GM21737 (cell line): ENCODE data around the gene PRKCE.

Source experiments
- ATAC-seq: cut with Tn5 transposase; IDR thresholded peaks from one replicate; pipeline ENCODE4 v1.9.1; 2021; ENCODE audit warnings: mild to moderate bottlenecking, moderate library complexity; ENCODE audit not compliant: unreplicated experiment

The PRKCE gene

DNA sequence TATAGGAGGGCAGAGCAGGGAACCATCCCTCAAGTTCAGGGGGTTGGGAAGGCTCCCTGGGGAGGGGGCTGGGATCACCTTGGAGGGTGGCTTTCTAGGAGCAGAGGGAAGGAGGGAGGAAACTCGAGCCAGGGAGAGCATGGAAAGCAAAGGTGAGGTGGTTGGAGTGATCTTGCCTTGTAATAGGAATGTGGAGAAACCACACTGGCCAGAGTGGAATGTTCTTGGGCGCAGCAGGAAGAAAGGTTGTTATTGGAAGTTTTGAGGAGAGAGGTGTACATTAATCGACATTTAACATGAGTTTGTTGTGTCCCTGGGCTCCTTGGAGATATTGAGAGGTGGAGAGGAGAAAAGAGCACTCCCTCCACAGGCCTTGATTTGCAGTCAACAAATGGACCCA lies 272.2 kb downstream of the PRKCE start:
- no peak for ATAC-seq

DNA sequence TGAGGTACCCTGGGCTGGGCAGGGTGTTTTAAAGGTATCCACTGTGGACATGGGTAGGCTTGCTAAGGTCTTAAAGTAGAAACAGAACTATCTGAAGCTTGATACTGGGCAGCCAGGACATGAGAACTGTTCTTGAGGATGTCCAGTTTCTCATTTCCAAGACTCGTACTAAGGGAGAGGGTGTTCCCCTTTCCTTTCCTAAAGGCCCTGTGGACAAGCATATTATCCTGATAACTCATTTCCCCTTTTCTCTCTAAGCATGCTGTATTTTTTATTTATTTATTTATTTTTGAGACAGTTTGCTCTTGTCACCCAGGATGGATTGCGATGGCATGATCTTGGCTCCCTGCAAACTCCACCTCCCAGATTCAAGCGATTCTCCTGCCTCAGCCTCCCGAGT lies 273.6 kb downstream of the PRKCE start:
- ATAC-seq = no peak

DNA sequence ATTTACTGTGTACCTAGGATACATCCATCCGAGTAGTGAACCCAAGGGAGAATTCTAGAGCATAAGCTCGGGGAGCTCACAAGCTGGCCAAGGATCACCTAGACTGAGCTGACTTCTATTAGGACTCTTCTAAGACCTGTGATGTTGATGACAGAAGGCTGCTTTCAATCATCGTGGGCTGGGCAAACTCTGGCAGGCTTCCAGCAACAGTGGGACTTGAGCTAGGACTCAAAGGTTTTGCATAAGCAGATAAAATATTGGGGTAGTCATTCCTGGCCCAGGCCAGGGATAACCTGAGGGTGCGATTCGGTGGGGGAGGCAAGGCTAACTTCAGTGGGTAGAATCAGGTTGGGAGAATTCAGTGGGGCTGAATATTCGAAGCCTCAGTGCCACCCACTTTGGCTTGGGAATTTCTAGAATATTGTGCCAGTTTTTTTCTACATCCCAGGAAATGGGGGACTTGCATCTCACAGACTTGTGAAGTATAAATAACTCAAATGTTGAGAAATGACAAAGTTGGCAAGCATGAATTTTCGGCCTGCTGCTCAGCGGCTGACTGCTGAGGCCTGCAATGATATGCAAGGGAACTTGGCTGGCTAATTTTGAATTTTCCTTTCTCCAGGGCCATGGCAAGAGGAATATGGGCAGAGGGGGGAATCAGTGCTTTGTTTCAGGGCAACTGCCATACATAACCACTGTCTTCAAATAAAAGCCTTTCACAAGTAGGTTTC lies 274.3 kb downstream of the PRKCE start:
- ATAC-seq = no peak

DNA sequence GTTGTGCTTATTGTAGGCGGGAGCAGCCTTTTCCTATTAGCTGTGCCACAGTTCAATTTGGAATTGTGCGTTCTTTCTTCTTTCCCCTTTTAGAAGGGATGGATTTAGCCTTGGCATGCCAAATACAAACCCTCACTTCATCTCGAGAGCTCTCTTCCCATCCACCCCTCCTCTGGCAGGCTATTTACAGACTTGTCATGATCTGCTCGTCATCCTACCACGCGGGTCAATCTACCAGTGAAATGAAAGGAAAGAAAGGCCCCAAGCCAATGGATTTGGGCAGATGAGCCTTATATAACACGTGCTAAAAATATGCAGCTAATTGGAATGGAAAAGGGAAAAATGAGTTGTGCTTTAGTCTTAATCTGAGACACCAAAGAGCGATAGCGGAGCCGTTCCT lies 277.5 kb downstream of the PRKCE start:
- ATAC-seq = no peak

DNA sequence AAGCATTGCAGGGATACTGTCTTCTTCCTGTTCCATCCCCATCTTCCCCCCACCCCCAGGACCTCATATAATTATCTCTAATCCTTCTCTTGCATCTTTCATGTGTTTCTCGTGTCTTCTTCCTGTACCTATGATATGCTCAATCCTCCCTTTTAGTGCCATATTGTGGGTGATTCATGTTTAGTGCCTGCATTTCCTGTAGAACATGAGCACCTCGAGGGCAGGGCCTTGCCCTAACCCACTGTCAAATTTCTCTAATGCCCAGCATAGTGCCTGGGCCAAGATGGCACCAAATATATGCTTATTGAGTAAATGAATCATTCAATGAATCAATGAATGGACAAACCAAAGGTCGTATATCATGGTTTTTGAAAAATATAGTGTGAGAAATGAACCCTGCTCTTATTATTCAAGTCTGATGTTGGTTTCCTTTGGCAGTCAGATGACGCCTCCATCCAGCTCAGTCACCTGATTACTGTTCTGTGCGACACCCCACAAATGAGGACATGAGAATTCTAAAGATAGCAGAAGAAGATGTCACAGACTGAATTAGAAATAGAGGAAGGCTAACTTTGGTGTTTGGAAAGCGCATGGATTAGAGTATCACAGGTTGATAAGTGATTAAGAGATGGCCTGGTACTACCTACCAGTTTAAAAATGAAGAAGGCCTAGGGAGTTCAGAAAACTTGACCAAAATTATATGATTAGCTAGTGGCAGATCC lies 278.4 kb downstream of the PRKCE start:
- no peak for ATAC-seq

DNA sequence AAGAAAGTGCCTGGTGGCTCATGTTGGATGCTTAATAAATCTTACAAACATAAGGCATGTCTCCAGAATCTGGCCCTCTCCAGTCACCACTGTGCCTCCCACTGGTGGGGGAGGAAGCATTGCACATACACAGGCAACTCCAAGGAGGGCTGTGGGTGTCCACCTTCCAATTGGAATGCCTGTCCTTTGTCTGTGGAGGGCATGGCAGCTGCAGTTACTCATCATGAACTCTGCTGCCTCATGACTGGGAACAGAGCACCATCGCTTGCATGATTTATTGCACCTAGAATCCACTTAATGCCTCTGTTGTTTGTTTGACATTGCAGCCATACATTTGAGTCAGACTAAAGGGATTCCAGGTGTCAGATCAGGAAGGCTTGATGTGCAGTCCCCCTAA lies 278.9 kb downstream of the PRKCE start:
- ATAC-seq = no peak

DNA sequence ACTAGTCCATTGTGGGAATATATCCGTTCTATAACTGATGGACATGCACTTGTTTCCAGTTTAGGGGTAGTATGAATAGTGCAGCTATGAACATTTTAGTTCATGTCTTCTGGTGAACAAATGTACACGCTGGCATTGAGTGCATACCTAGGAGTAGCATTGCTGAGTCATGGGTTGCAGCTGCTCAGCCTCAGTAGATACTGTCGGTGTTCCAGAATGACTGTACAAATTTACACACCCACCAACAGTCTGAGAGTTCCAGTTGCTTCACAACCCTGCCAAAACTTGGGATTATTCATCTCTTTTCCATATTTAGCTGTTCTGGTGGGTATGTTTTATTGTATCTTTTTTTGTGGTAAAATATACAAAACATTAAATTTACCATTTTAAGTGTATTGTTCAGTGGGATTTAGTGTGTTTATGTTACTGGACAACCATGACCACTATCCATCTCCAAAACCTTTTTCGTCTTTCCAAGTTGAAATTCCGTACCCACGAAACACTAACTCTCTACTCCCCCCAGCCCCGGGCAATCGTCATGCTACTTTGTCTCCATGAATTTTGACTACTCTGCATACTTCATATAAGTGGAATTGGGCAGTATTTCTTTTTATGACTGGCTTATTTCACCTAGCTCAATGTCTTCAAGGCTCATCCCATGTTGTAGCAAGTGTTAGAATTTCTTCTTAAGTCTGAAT lies 281.0 kb downstream of the PRKCE start:
- ATAC-seq = no peak

DNA sequence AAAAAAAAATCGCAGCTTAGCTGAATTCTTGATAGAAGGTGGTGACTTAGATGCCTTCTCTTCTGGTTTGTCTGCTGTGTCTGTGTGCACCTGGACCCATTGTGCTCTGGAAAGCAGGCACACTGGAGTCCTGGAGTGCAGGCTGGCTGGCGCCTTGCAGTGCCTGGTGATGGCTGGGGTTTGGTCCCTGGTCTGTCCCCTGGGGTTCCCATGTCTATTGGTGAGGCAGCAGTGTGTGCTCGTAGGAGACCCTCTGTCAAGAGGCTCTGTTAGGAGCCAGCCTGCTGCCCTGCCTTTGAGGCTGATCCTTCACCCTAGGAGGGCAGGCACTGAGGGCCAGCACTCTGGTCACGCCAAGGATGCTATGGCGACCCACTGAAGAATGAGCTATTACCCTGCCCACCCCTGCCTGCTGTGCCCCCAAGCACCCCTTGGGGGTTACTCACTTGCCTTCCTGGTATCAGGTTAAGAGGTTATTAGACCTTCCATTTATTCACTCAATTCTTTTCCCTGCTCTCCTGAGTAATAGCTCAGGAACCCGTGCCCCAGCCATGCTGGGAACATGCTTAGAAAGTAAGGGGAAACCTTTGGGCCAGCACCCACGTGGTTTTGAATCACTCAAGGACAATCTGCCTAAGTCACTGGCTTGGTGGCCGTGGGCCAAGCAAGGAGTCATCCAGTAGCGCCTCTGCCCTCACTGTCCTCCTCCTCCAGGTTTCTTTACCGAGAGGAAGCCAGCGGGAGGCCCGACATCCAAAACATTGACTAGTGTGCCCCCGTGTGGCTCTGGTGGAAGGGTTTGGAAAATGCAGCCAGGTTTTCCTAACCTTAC lies 284.5 kb downstream of the PRKCE start:
- peak; percentile 64 for ATAC-seq

DNA sequence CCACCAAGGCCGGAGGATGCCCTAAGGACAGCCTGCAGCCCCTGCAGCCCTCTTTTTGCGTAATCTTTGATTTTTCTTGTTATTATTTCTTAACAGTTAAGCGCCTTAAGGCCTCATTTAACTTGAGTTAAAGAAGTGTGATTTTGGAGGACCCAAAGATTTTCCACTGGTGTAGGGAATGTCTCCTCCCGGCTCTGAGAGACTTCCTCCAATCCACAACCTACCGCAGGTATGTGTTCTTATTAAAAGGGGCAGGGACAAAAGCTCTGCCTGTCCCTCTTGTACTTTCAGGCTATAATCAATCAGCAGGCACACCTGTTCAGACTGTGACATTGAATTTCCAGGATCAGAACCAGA lies 285.1 kb downstream of the PRKCE start:
- ATAC-seq = no peak

DNA sequence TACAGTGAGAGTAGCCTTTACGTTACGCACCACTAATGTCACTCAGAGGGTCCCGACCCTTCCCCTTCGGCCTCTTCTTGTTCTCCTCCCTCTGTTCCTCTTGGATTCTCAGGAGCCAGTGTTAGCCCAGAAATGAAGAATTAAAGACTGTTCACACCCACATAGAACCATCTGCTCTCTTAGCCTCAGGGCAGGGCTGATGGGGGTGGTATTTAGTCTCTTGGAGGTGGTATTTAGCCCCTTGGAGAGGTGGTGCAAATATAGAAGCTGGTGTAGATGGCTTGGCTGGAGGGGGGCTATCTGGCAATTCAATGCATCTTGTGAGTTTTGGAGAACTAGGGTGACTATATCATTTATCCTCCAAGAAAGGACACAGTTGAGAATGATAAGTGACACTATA lies 286.5 kb downstream of the PRKCE start:
- ATAC-seq = no peak

DNA sequence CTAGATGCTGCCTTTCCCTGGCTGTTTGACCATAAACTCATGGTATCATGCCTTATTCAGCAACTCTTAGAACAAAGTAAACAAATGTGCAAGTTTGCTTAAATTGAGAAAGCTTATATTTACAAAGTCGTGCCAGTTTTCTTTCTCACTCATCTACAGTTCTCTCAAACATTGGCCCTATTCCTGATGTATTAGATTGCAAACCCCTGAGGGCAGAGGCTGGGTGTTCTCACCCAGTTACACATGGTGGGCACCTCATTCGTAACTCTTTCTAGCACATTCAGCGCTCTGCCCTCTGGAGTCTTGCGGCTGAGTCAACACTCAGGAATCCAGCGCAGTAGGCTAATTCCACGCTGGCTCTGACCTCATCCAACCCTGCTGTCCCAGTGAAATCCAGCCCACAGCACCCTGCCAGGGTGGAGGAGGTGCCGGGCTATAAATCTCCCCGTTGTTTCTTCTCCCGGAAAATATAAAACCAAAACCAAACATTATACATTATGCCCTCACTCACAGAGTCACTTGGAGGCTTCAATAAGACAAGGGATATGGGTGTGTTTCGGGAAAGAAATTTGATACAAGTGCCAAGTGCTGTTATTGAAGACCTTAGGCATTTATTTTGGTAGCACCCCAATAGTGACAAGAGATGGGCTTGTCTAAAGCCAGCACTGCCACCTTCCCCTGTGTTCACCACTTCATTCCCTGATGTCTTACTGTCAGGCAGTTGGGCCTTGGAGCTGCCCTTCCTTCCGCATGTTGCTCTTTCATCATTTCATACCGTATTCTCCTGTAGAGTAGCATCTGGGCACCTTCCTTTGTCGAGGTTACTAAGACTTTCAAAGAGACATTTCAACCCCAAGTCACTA lies 287.4 kb downstream of the PRKCE start:
- ATAC-seq = no peak

DNA sequence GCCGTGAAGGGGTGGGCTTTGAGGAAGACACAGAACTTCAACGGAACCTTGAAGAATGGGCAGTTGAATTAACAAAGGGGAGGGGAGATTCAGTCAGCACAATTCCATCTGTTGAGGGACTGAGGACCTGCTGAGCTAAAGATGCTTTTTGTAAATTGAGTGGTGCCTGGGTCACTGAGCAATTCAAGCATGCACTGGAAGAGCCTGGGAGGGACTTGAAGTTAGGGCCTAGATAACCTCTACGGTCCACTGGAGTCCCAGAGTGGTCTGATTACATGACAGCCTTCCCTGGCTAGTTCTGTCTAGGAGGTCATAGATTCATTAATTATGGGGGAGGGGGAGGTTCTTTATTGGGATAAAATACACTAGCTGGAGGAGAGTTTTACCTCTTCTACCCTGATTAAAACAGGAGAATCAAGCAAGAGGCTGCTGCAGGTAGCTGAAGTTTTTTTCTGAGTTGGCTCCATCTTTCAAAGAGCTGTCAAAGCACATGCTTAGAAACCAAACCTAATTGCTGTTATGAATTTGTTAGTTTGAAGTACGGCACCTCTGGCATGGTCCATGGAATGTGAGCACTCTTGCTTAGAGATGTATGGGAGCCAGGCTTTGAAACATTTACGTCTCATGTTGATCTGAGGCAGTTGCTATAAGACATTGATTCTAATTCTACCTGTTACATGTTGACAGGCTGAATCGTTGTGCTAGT lies 290.2 kb downstream of the PRKCE start:
- ATAC-seq = no peak

DNA sequence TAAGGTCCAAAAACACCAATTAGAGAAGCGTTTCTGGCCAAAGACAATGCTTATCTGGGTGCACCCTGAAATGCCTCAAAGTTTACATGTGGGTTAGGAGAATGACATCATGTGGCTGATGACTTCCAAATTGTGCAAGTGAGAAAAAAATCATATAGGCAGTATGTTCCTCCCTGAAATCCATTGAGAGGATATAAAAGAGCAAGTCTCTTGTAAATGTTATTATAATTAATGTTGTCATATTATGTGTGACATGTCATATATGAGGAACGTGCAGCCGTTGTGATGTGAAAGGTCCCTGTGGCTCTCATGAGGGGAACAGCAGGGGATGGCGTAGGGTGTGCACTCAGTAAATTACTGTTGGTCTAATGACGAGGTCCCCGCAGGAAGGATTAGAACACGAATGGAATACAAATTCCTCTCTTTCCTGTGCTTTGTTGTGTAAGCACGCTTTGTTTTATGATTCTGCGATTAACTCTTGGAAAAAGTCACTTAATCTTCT lies 290.8 kb downstream of the PRKCE start:
- ATAC-seq = no peak

DNA sequence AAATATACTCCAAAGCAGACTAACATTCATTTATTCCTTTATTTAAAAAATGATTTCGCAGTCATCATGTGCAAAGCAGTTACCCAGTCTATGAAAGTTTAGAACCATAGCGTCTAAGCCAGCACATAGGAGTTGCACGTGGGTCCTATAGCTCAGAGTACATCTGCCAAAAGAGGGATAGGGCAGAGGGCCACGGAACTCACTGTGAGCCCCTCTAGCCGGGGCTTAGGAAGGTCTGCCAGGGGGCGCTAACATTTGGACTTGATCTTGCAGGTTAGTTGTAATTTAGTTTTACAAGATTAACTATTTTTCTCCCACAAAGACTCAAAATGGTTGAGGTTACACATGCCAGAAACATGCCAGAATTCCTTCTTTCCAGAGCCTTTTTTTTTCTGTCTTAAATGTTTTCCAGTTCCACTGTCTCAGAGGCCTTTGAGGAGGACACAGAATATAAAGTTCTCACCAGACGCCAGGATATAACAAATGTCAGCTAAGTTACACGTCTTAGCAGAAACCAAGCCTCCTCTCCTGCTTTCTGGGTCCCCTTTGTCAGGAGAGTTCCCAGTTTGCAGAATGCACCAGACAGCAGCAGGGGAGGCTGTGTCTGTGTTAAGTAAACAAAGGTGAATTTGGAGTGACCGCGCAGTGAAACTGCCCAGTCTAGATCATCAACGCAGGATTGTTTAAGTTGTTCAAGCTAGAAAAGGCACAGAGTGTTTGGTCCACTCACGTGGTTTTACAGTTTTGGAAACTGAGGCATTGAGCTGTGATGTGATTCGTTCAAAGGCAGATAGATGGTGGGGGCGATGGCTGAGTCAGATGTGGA lies 292.0 kb downstream of the PRKCE start:
- no peak for ATAC-seq

DNA sequence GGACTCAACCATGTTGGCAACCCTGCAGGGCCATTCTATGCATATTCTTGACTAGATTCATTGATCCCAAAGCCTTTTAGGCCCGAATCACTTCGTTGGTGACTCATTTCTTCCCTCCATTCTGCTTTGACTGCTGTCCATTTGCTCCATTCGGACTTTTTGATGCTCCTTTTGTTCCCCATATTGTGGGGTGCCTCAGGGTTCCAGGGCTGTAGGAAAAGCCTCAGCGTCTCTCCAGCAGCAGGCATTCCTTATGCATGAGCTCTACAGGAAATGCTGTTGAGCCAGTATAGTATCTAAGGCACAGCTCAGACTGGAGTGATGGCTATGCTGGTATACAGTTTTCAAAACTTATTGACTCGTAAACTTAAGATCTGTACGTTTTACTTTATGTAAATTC lies 292.6 kb downstream of the PRKCE start:
- ATAC-seq = no peak

DNA sequence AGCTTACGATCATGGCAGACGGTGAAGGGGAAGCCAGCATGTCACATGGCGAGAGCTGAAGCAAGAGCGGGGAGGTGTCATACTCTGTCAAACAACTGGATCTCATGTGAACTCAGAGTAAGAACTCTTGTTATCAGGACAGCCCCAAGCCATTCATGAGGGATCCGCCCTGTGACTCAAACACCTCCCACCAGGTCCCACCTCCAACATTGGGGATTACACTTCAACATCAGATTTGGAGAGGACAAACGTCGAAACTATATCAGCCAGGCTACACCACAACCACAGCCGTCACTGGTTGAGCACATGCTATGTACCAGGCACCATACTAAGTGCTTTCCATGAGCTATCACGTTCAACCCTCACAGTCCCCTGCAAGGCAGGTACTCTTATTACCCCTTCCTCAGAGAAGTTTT lies 293.8 kb downstream of the PRKCE start:
- ATAC-seq = no peak

DNA sequence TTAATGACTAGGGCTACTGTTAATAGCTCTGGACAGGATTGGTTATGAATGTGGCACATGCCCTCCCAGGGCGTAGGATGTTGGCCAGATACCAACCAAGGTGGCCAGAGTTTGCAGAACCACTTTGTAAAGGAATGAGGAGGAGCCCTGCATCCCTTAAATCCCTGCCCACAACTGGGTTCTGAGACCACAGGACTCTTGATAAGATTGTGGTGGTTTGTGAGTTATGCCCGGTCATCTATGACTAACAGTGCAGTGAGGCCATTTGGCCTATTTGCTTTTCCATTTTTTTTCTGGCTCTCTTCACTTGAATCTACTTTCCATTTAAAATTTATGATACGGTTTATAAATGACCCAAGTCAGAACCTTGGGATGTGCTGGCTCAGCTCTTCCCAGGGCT lies 294.5 kb downstream of the PRKCE start:
- no peak for ATAC-seq

DNA sequence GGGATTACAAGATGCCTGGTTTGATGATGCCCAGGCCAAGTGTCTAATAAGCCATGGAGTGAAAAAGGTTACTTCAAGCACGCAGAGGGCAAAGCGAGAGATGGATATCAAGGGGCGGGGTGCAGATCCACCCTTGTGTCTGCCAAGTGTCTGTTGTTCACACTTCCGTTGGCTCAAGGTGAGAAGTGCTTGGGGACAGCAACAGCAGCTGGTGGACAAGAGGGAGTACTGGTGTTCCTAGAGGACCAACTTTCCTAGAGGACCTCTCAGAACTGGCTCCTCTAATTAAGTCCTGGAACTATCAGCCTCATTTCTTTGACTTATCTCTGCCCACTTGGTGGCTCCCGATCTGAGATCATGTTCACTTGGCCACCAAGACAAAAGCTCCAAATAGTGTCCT lies 299.1 kb downstream of the PRKCE start:
- ATAC-seq = no peak
